ENCODE measurements around the gene IRF2.
A peak's percentile ranks its signal among the peaks of the same experiment; 100 is the strongest.

Gene IRF2

DNA sequence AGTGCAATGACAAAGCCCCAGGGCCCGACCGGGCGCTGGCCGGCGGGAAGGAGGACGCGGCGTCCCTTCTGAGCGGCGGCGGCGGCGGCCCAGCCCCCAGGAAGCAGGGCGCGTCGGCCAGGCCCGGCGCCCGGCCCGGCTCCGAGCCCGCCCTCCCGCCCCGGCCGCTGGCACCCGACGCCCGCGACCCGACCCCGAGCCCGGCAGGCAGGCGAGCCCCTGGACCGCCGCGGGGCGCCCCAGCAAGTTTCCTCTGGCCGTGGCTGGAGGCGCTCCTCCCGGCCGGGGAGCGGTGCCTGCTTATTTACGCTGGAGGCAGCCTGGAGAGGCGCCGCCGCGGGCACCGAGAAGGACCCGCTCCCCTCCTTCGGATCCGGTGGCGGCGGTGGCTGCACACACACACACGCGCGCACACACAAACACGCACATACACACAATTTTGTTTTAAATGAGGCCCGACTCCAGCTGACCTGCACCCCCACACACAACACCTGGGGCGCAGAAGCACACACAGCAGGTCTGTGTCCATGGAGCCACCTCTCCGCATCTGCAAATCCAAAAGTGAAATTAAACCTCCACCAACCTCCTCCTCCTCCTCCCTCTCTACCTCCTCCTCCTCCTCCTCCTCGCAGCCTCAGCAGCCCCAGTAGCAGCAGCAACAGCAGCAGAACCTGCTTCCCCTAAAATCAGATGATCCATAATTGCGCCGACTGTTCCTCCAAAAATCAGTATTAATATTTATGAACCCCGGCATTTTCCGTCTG, 669 bp downstream of the IRF2 start:
- H3K27ac ChIP-seq = peak overlapping the region; percentile 90
- TF ChIP-seq, protein P1, sequence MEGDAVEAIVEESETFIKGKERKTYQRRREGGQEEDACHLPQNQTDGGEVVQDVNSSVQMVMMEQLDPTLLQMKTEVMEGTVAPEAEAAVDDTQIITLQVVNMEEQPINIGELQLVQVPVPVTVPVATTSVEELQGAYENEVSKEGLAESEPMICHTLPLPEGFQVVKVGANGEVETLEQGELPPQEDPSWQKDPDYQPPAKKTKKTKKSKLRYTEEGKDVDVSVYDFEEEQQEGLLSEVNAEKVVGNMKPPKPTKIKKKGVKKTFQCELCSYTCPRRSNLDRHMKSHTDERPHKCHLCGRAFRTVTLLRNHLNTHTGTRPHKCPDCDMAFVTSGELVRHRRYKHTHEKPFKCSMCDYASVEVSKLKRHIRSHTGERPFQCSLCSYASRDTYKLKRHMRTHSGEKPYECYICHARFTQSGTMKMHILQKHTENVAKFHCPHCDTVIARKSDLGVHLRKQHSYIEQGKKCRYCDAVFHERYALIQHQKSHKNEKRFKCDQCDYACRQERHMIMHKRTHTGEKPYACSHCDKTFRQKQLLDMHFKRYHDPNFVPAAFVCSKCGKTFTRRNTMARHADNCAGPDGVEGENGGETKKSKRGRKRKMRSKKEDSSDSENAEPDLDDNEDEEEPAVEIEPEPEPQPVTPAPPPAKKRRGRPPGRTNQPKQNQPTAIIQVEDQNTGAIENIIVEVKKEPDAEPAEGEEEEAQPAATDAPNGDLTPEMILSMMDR (conservative IDR thresholded peaks at IDR 0.05) = peak; percentile 5; the same call in 1 of the 2 replicates
- TF ChIP-seq ZFX (IDR thresholded peaks at IDR 0.05) = peak; percentile 75

DNA sequence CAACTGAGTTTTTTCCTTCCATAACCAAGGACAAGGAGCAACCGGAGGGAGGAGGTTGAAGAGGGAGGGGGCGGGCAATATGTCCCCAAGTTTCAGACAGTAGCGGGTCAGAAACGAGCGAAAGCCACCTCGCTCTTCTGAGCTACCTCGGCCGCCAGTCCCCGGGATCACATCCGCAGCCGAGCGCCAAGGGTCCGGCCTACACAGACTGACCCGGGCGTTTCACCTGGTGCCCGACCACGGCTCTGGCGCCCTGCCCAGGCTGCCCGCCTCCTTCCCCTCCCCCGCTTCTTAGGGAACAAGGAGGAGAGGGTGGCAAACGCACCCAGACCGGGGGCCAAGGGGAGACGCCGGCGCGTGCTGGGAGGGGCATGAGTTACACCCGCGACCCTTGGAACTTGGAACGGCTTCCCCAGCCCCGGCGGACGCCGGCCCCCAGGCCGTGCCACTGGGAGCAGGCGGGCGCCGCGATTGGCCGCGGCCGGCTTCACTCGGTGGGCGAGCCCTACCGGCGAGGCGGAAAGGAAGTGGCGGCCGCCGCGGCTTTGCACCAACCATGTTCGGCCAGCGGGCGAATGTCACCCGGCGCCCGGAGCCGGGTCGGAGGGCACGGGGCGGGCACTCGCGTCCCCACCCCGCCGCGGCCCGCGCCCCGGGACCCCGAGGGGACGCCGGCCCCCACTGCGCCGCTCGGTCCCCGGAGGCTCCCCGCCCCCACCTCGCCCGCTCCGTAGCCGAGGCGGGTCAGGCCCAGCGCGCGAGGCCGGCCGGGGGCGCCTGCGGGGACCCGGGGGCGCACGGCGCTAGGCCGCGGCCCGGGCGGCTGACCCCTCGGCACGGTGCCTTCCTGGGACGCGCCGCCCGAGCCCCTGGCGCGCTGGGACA, 1.5 kb downstream of the IRF2 start:
- TF ChIP-seq, protein P1 (conservative IDR thresholded peaks at IDR 0.05) = peak; percentile 8; the same call in 1 of the 2 replicates
- peak; percentile 97 for TF ChIP-seq ZFX (IDR thresholded peaks at IDR 0.05)
- peak overlapping the region; percentile 90 for H3K27ac ChIP-seq

DNA sequence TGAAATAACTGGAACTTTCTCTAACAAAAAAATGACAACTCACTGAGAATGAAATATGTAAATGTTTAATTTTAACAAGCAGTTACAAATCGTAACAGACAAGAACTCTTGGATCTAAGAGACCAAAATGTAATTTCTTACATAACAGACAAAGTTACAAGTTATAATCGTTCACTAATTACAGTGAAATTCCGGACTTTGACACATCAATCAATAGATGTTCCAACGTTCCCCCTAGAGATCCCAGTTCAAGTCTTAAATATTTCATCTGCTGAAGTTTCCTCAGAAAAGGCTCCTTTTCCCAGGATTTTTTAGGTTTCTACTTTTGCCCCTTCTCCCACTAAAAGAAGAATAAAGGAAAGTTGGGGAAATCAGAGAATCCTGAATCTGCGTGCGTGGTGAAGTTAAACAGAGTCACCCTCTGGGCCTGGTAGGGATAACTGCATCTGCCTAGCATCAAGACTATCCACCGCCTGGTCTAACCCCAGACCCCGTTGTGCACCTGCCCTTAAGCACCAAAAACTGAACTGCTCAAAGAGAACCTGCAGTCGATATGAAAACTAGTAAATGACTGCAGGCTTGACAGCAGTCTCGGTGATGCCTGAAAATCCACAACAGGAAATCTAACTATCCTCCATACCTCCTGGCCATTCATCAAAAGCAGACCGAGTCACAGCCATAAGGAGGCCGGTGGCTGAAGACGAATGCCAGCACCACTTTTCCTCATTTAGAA, 2.3 kb downstream of the IRF2 start:
- H3K27ac ChIP-seq = peak overlapping the region; percentile 90

DNA sequence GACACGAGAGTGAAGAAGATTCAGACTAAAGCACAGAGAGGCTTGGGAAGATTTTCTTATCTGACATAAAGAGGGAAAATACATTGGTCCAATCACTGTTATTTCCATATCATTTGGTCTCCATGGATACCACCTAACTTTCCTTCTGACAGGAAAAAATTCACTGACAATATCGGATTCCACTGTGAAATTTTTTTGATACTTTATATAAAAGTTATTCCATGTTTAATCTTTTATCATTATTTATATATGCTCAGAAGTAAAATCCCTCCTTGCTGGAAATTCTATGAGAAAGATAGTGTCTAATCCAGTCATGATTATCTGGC, 3.6 kb downstream of the IRF2 start:
- no peak for TF ChIP-seq ZFX (IDR thresholded peaks at IDR 0.05)
- TF ChIP-seq, protein P1 (conservative IDR thresholded peaks at IDR 0.05) = no peak
- no peak overlapping the region for H3K27ac ChIP-seq

More for the DNA sequence above, 2.3 kb downstream of the IRF2 start:
- TF ChIP-seq, protein P1 (conservative IDR thresholded peaks at IDR 0.05) = no peak
- no peak for TF ChIP-seq ZFX (IDR thresholded peaks at IDR 0.05)

DNA sequence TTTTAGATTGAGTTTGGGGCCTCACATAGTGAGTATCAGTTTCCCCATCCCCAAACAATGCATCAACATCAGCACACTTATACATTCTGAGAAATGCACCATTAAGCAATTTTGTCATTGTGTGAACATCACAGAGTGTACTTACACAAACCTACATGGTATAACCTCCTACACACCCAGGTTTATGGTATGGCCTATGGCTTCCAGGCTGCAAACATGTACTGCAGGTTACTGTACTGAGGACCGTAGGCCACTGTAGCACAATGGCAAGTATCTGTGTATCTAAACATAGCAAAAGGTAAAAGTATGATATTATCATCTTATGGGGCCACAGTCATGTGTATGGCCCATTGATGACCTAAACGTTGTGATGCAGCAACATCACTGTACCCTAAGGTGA, 7.7 kb downstream of the IRF2 start:
- no peak for TF ChIP-seq ZFX (IDR thresholded peaks at IDR 0.05)
- TF ChIP-seq, protein P1 (conservative IDR thresholded peaks at IDR 0.05) = no peak
- H3K27ac ChIP-seq = no peak overlapping the region

DNA sequence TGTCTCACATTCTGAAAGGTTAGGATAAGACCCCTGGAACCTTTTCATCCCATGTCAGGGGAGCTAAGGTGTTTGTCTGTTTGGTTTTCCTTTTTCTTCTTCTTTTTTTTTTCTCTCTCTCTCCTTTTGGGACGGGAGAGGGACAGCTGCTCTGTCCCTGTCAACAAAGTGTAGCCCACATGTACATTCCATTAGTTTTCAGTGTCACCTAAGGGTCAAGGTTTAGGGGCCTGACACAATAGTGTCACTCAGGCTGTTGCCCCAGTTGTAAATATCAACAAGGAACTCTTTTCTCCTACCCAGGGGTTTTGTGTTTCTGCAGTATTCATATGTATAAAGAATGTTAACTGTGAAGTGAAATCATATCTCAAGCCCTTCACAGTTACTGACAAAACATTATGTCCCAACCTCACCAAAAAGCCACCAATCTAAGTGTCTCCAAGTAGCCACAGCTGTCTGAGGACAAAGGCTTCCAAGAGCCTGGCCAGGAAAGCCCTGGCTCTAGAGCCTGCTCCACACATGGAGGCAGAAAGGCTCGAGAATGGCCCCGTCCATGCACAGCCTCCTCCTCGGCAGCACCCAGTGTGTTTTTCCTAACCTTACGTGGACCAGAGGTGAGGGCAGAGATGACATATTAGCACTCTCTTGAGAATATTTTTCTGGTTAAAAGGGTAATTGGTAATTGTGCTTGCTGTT, 9.4 kb downstream of the IRF2 start:
- no peak overlapping the region for H3K27ac ChIP-seq
- no peak for TF ChIP-seq ZFX (IDR thresholded peaks at IDR 0.05)
- TF ChIP-seq, protein P1 (conservative IDR thresholded peaks at IDR 0.05) = no peak

All from C4-2B (cell line).